Stimulated activated CD8-positive, alpha-beta memory T cell treated with anti-CD3 and anti-CD28 coated beads, Interleukin-7, amount 100 ng/mL, for 4 hours (primary cell): ENCODE results near the gene SIGLEC12.
"Not testable (repeated sequence)": the region's sequence is repeated elsewhere in the genome, so short reads cannot be mapped to it uniquely, and the experiment has no call there.

Experiments used
- DNase-seq, 2 donors: peaks; one replicate each; pipeline ENCODE4 v3.0.0-alpha.2; 2020; ENCODE audit warnings: low read depth in 2 of 2

Gene SIGLEC12

GRCh38 chr19:51524666-51525264, 23.2 kb upstream of the SIGLEC12 start:
- DNase-seq = no peak

GRCh38 chr19:51521781-51522180, 20.2 kb upstream of the SIGLEC12 start:
- no peak for DNase-seq

GRCh38 chr19:51521357-51521756, 19.8 kb upstream of the SIGLEC12 start:
- no peak for DNase-seq

GRCh38 chr19:51520728-51521127, 19.1 kb upstream of the SIGLEC12 start:
- no peak for DNase-seq

GRCh38 chr19:51514866-51515481, 13.4 kb upstream of the SIGLEC12 start:
- no peak for DNase-seq

- DNase-seq = no peak
Measured at GRCh38 chr19:51513968-51514367, 12.4 kb upstream of the SIGLEC12 start.

- no peak for DNase-seq
Measured at GRCh38 chr19:51511353-51511752, 9.8 kb upstream of the SIGLEC12 start.

GRCh38 chr19:51509823-51510660, 8.4 kb upstream of the SIGLEC12 start:
- no peak for DNase-seq

GRCh38 chr19:51508059-51508733, 6.6 kb upstream of the SIGLEC12 start:
- no peak for DNase-seq

GRCh38 chr19:51507640-51508058, 6.0 kb upstream of the SIGLEC12 start:
- no peak for DNase-seq

- DNase-seq = no peak
Measured at GRCh38 chr19:51507192-51507591, 5.6 kb upstream of the SIGLEC12 start.

GRCh38 chr19:51505904-51506303, 4.3 kb upstream of the SIGLEC12 start:
- DNase-seq = no peak

GRCh38 chr19:51503896-51504295, 2.3 kb upstream of the SIGLEC12 start:
- DNase-seq = no peak

- DNase-seq = no peak
Measured at GRCh38 chr19:51503286-51503817, 1.8 kb upstream of the SIGLEC12 start.

GRCh38 chr19:51500931-51501330, 669 bp downstream of the SIGLEC12 start:
- not testable (repeated sequence) for DNase-seq

- no peak for DNase-seq
Measured at GRCh38 chr19:51497666-51498065, 3.9 kb downstream of the SIGLEC12 start.

- no peak for DNase-seq
Measured at GRCh38 chr19:51493776-51494175, 7.8 kb downstream of the SIGLEC12 start.

- DNase-seq = no peak
Measured at GRCh38 chr19:51491586-51491985, 10.0 kb downstream of the SIGLEC12 start.

GRCh38 chr19:51490676-51491075, 10.9 kb downstream of the SIGLEC12 start:
- no peak for DNase-seq

- peak in 1 of 2 donors; percentile 2 for DNase-seq
Measured at GRCh38 chr19:51489113-51489512, 12.5 kb downstream of the SIGLEC12 start.

GRCh38 chr19:51488491-51488890, 13.1 kb downstream of the SIGLEC12 start:
- DNase-seq = no peak
